GM18505 (cell line): Measurements from ENCODE around the gene STX1B.

Experiments
- ATAC-seq: cut with Tn5 transposase; IDR thresholded peaks from one replicate; pipeline ENCODE4 v1.9.1; 2021; ENCODE audit not compliant: unreplicated experiment
- POLR2A ChIP-seq: IDR thresholded peaks from 4 replicates; pipeline ENCODE4 v1.6.1; 2011; ENCODE audit warnings: borderline replicate concordance; ENCODE audit not compliant: insufficient read depth, insufficient read length; ENCODE audit errors: extremely low read depth

STX1B gene

GRCh38 chr16:30953511-30954124 is 56.8 kb downstream of the STX1B start:
- no peak for TF ChIP-seq POLR2A
- ATAC-seq, result no peak

- no peak for ATAC-seq
- no peak for TF ChIP-seq POLR2A
These were observed 57.3 kb downstream of the STX1B start for GRCh38 chr16:30953111-30953510.

GRCh38 chr16:30951750-30952149 is 58.7 kb downstream of the STX1B start:
- no peak for ATAC-seq
- TF ChIP-seq POLR2A, result no peak

GRCh38 chr16:30951193-30951592 is 59.2 kb downstream of the STX1B start:
- ATAC-seq, result no peak
- no peak for TF ChIP-seq POLR2A

GRCh38 chr16:30950516-30951065 is 59.8 kb downstream of the STX1B start:
- no peak for TF ChIP-seq POLR2A
- no peak for ATAC-seq

- TF ChIP-seq POLR2A, result peak; percentile 89
- ATAC-seq, result peak; percentile 44
These were observed 60.6 kb downstream of the STX1B start for GRCh38 chr16:30949650-30950515.

- TF ChIP-seq POLR2A, result peak; percentile 89
- ATAC-seq, result peak; percentile 72
These were observed 61.5 kb downstream of the STX1B start, which contains the start of gene ORAI3 for GRCh38 chr16:30948667-30949649. ORAI3 (plus strand) TSS chr16:30949068; CDS start chr16:30949290, 222 bp downstream.

GRCh38 chr16:30947859-30948666 is 62.4 kb downstream of the STX1B start:
- ATAC-seq, result peak; percentile 3
- TF ChIP-seq POLR2A, result no peak

GRCh38 chr16:30947541-30947858 is 62.9 kb downstream of the STX1B start:
- TF ChIP-seq POLR2A, result no peak
- ATAC-seq, result no peak

GRCh38 chr16:30946671-30947540 is 63.5 kb downstream of the STX1B start:
- ATAC-seq, result no peak
- TF ChIP-seq POLR2A, result no peak

- TF ChIP-seq POLR2A, result no peak
- ATAC-seq, result no peak
These were observed 66.1 kb downstream of the STX1B start for GRCh38 chr16:30944352-30944751.
